GM18508 (cell line): ENCODE measurements around the gene TMTC1.

ENCODE experiments used
- ATAC-seq: cut with Tn5 transposase; IDR thresholded peaks from one replicate; pipeline ENCODE4 v1.9.1; 2021; ENCODE audit warnings: moderate number of reproducible peaks; ENCODE audit not compliant: insufficient read depth, unreplicated experiment

Gene TMTC1

GRCh38 chr12:29552324-29552927, 231.3 kb downstream of the TMTC1 start:
- no peak for ATAC-seq

- no peak for ATAC-seq
Observed at GRCh38 chr12:29551812-29552211, 231.9 kb downstream of the TMTC1 start.

- ATAC-seq, result no peak
Observed at GRCh38 chr12:29547864-29548263, 235.9 kb downstream of the TMTC1 start.

GRCh38 chr12:29547151-29547632, 236.6 kb downstream of the TMTC1 start:
- ATAC-seq, result no peak

GRCh38 chr12:29546000-29546399, 237.7 kb downstream of the TMTC1 start:
- ATAC-seq, result no peak

- peak; percentile 89 for ATAC-seq
Observed at GRCh38 chr12:29545102-29545467, 238.7 kb downstream of the TMTC1 start.

GRCh38 chr12:29544428-29545101, 239.2 kb downstream of the TMTC1 start:
- peak; percentile 26 for ATAC-seq

GRCh38 chr12:29543036-29543435, 240.7 kb downstream of the TMTC1 start:
- ATAC-seq, result no peak

GRCh38 chr12:29537298-29537697, 246.4 kb downstream of the TMTC1 start:
- no peak for ATAC-seq

GRCh38 chr12:29534935-29535334, 248.8 kb downstream of the TMTC1 start:
- ATAC-seq, result no peak

GRCh38 chr12:29533815-29534489, 249.8 kb downstream of the TMTC1 start:
- no peak for ATAC-seq

GRCh38 chr12:29531471-29531870, 252.3 kb downstream of the TMTC1 start:
- no peak for ATAC-seq

- ATAC-seq, result no peak
Observed at GRCh38 chr12:29530436-29530835, 253.3 kb downstream of the TMTC1 start.

GRCh38 chr12:29528161-29528560, 255.6 kb downstream of the TMTC1 start:
- ATAC-seq, result no peak

GRCh38 chr12:29521951-29522350, 261.8 kb downstream of the TMTC1 start:
- ATAC-seq, result no peak

- no peak for ATAC-seq
Observed at GRCh38 chr12:29519585-29520182, 264.1 kb downstream of the TMTC1 start.

GRCh38 chr12:29518407-29518806, 265.3 kb downstream of the TMTC1 start:
- ATAC-seq, result no peak

- no peak for ATAC-seq
Observed at GRCh38 chr12:29517264-29517663, 266.5 kb downstream of the TMTC1 start.

- ATAC-seq, result no peak
Observed at GRCh38 chr12:29516431-29516875, 267.3 kb downstream of the TMTC1 start.

GRCh38 chr12:29510591-29511185, 273.1 kb downstream of the TMTC1 start:
- no peak for ATAC-seq

- ATAC-seq, result no peak
Observed at GRCh38 chr12:29509503-29509902, 274.2 kb downstream of the TMTC1 start.
